WERI-Rb-1 (cell line): ENCODE data around the gene MAK.

Source experiments
- DNase-seq: peaks from one replicate; pipeline ENCODE4 v3.0.0-alpha.2; 2020
- H3K27ac ChIP-seq: fragments of 250-450 bp; sonication (Bioruptor Pico); 2 replicates; pipeline ENCODE4 v1.5.1; 2020; ENCODE audit warnings: mild to moderate bottlenecking, moderate library complexity
- H3K27me3 ChIP-seq: fragments of 250-450 bp; sonication (Bioruptor Pico); 2 replicates; pipeline ENCODE4 v1.5.1; 2021; ENCODE audit warnings: mild to moderate bottlenecking, low read depth, moderate library complexity; ENCODE audit not compliant: insufficient read depth, severe bottlenecking
- H3K36me3 ChIP-seq: fragments of 250-450 bp; sonication (Bioruptor Pico); 2 replicates; pipeline ENCODE4 v1.5.1; 2020; ENCODE audit warnings: mild to moderate bottlenecking, moderate library complexity
- H3K4me3 ChIP-seq: 2 replicates; pipeline ENCODE4 v1.5.1; 2011; ENCODE audit warnings: low read depth, mild to moderate bottlenecking, control low read depth, low read length
- H3K9me3 ChIP-seq: fragments of 250-450 bp; sonication (Bioruptor Pico); 2 replicates; pipeline ENCODE4 v1.5.1; 2021; ENCODE audit warnings: mild to moderate bottlenecking, moderate library complexity; ENCODE audit not compliant: severe bottlenecking
- CTCF ChIP-seq: IDR thresholded peaks from 2 replicates; pipeline ENCODE4 v1.5.1; 2011; ENCODE audit warnings: low read depth, mild to moderate bottlenecking, control low read depth, inconsistent platforms, low read length

Gene MAK

GRCh38 chr6:10736731-10737130, 101.6 kb downstream of the MAK start:
- Histone ChIP-seq H3K27me3 (no peaks in the 10 kb centered on the region), H3K36me3 (peaks cover 21% of the 10 kb centered on the region), H3K4me3 (no peak overlapping the region), H3K9me3 (peaks cover 3% of the 10 kb centered on the region), H3K27ac (no peak overlapping the region)
- DNase-seq, result no peak
- no peak for TF ChIP-seq CTCF

GRCh38 chr6:10733863-10734262, 104.5 kb downstream of the MAK start:
- no peak overlapping the region for H3K27ac ChIP-seq
- TF ChIP-seq CTCF, result no peak
- H3K36me3 ChIP-seq, result peaks cover 44% of the 10 kb centered on the region
- DNase-seq, result no peak
- no peaks in the 10 kb centered on the region for H3K9me3 ChIP-seq
- no peaks in the 10 kb centered on the region for H3K27me3 ChIP-seq
- no peak overlapping the region for H3K4me3 ChIP-seq

- Histone ChIP-seq H3K27me3 (no peaks in the 10 kb centered on the region), H3K36me3 (peaks cover 50% of the 10 kb centered on the region), H3K4me3 (no peak overlapping the region), H3K9me3 (no peaks in the 10 kb centered on the region), H3K27ac (no peak overlapping the region)
- peak; percentile 4 for DNase-seq
- no peak for TF ChIP-seq CTCF
These were observed 105.1 kb downstream of the MAK start for GRCh38 chr6:10733151-10733715.

GRCh38 chr6:10730254-10730653, 108.1 kb downstream of the MAK start:
- TF ChIP-seq CTCF, result no peak
- Histone ChIP-seq H3K36me3 (peaks cover 72% of the 10 kb centered on the region), H3K9me3 (no peaks in the 10 kb centered on the region), H3K27me3 (no peaks in the 10 kb centered on the region), H3K27ac (no peak overlapping the region), H3K4me3 (no peak overlapping the region)
- no peak for DNase-seq

- Histone ChIP-seq H3K27ac (no peak overlapping the region), H3K9me3 (no peaks in the 10 kb centered on the region), H3K27me3 (no peaks in the 10 kb centered on the region), H3K36me3 (peaks cover 51% of the 10 kb centered on the region), H3K4me3 (no peak overlapping the region)
- no peak for TF ChIP-seq CTCF
- DNase-seq, result no peak
These were observed 112.6 kb downstream of the MAK start for GRCh38 chr6:10725716-10726115.

GRCh38 chr6:10725044-10725443, 113.3 kb downstream of the MAK start:
- Histone ChIP-seq H3K9me3 (peaks cover 3% of the 10 kb centered on the region), H3K4me3 (no peak overlapping the region), H3K27ac (no peak overlapping the region), H3K36me3 (peaks cover 44% of the 10 kb centered on the region), H3K27me3 (no peaks in the 10 kb centered on the region)
- no peak for DNase-seq
- TF ChIP-seq CTCF, result no peak
